VCaP (cell line): Measurements from ENCODE around the gene FREM1.

ENCODE experiments used
- H3K27ac ChIP-seq: fragments of 450-650 bp; 2 replicates; pipeline ENCODE4 v1.5.1; 2017
- TF ChIP-seq, protein P1 (sequence below): fragments of 450-650 bp; conservative IDR thresholded peaks from 2 replicates; pipeline ENCODE4 v1.5.1; 2017; ENCODE audit warnings: mild to moderate bottlenecking, moderate library complexity

The FREM1 gene

DNA sequence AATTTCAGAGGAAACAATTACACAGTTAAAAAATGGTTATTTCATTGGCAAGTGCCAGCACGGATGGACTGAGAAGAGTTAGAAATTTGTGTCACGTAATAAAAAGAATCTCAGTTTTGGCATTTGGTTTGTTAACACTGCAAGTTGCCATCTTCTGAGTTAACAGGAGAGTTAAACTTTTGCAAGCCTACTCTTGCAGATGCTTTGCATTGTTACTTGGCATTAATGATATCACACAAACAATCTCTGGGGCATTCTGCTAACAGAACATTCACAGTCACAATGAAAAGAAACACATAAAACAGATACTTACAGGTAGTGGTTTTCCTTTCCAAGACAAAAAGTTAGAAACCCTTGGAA, 647 bp downstream of the FREM1 start:
- TF ChIP-seq, protein P1, sequence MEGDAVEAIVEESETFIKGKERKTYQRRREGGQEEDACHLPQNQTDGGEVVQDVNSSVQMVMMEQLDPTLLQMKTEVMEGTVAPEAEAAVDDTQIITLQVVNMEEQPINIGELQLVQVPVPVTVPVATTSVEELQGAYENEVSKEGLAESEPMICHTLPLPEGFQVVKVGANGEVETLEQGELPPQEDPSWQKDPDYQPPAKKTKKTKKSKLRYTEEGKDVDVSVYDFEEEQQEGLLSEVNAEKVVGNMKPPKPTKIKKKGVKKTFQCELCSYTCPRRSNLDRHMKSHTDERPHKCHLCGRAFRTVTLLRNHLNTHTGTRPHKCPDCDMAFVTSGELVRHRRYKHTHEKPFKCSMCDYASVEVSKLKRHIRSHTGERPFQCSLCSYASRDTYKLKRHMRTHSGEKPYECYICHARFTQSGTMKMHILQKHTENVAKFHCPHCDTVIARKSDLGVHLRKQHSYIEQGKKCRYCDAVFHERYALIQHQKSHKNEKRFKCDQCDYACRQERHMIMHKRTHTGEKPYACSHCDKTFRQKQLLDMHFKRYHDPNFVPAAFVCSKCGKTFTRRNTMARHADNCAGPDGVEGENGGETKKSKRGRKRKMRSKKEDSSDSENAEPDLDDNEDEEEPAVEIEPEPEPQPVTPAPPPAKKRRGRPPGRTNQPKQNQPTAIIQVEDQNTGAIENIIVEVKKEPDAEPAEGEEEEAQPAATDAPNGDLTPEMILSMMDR, result no peak
- peak overlapping the region; percentile 84 for H3K27ac ChIP-seq

DNA sequence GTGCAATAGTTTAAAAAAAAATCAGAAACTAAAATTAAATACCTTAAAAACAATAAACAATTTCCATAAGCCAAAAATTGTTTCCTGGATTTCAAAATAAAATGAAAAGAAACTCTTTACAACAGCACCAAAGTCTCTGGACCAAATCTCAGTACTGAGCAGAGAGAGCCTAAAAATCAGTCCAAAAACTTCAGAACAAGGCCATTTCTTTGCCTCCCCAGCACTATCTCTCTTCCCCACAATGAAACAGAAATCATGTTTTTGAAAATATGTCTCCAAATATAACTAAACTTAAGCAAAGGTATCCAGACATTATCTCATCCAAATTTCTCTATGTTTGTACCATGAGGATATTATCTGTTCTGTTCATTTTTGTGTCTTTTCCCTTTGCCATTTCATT, 1.0 kb downstream of the FREM1 start:
- peak overlapping the region; percentile 84 for H3K27ac ChIP-seq
- TF ChIP-seq, protein P1, result no peak

DNA sequence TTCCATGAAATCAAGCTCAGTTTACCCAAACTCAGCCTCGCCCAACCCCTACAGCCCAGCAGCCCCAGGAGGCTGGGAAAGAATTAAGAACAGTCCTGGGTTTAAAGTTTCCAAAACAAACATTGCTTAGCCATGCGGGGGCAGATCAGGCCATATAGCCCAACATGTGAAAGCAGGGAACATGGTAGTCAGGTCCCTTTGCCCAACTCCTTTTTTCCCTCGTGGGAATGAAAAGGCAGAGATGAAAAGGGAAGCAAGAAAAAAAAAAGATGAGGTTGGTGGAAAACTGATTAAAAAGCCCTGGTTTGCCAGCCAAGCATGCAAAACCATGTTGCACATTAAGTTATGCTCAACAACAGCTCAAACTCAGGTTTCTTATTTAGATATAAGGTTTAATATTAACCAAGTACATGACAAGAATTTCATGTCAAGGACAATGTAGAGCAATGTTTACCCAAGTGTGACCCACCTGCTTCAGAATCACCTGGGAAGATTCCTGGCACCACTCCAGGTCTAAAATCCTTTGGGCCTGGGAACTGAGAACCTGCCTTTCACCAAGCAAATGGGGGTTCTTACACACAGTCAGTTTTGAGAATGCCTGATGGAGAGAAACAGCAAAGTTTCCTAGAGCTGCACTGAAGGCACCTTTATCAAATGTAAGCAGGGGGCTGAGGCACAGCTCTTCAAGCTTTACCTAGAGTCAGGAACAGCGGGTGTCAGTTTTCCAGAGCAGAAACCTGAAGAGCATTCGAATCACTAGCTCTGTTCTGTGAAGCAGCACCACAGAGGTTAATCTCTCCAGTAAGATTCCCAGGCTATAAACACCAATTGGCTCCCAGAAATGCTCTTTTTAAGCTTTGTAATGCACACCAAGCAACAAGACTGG, 1.7 kb downstream of the FREM1 start:
- TF ChIP-seq, protein P1, result no peak
- H3K27ac ChIP-seq, result peak overlapping the region; percentile 84

DNA sequence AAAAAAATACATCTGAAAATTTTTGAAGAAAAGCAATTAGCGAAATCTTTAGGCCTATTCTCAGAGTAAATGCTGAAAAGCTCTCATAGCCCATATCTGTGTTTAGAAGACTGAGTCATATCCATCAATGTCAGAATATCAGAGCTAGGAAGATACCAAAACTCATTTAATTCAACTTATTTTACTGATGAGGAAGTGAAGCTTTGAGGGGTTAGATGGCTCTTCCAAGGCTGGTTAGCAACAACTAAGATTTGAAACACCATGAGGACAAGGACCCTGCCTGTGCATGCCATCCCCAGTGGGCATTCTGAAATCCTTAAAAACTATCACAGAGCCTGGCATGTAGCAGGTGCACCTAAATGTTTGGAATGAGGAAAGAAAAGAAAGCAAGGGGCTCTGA, 2.5 kb downstream of the FREM1 start:
- TF ChIP-seq, protein P1, result no peak

DNA sequence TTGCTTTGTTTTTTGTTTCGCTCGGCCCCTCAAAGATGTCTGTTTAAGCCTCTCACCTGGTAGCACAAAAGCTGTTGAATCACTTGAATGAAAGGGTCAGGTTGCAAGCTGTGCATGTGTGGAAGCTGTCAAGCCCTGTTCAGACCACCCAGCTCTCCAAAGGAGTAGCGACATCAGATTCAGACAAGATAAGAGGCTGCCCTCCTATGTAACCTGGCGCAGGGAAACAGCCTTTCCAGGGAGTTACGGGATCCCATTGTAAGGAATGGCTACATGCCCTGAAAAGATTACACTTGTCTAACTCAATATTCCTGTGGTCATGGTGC, 2.9 kb downstream of the FREM1 start:
- peak overlapping the region; percentile 84; the same call in 1 of the 2 replicates for H3K27ac ChIP-seq
- TF ChIP-seq, protein P1, result no peak

More for the DNA sequence above, 2.5 kb downstream of the FREM1 start:
- peak overlapping the region; percentile 84 for H3K27ac ChIP-seq

DNA sequence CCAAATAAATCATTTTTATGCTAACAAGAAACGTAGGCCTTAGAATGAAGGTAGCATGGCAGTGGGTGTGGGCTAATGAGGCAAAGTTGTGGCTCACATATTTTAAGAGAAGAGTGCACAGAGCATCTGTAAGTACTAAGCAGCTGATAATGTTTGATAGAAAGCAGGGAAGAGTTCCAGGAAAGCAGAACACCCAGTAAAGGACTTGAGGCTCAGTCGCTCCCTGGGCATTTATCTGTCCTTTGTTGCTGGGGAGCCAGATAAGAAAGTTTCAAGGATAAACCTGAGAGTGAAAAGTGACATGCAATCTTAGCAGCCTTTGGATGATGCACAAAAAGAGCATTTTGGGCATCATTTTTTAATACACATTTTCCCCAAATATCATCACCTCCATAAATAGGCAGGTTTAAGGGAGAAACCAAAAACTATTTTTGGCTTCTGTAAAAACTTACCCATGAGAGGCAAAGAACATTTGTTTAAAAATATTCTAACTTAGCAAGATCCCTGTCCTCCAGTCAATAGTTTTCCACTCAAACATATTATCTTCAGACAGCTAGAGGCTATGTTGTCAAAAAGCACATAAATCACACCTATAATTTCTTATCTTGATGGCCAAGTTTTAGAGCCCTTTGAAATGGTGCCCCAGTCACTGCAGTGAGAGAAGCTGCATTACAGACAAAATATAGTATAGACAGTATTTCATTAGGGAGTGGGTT, 3.4 kb downstream of the FREM1 start:
- TF ChIP-seq, protein P1, result no peak

DNA sequence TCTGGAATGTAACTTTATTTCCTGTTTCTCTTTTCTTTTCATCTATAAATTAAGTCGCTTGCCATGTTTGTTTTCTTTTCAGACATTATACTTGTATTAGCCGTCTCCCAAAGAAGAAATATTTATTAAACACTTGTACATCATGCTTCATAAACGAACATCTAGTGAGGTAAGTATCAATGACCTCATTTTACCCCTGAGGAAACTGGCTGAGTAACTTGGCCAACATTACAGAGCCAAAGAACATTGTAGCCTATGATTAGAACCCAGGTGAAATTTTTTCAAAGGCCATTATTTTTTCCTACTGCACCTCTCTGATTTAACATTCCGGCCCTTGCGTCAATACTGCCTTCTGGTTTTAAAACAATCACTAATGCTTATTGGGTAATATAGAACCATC, 4.2 kb downstream of the FREM1 start:
- H3K27ac ChIP-seq, result no peak overlapping the region
- TF ChIP-seq, protein P1, result no peak

More for the DNA sequence above, 3.4 kb downstream of the FREM1 start:
- peak overlapping the region; percentile 84; the same call in 1 of the 2 replicates for H3K27ac ChIP-seq
